Measurements from ENCODE around the gene SERGEF. TPM values are rescaled to one million over a fixed set of nuclear protein-coding genes. Genes with fewer than 3 reads are reported as not detected.

SERGEF gene
- total RNA-seq, 1 donor from 2014 or later: 24.0 TPM

DNA sequence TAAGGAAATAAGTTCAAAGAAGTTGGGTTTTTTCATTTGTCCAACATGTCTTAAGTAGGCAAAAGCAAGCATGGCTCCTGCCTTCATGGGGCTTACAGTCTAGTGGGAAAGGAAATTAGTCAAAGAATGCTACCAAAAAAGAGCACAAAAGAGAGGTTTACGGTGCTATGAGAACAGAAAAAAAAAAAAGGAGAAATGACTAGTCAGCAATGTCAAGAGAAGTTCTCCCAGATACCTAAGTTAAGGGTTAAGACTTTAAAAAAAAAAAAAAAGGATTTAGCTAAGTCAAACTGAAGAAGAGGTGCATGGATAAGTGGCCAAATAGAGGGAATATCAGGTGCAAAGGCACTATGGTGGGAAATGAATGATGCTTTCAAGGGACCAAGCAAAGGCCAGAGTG is 29.3 kb downstream of the SERGEF start:
- H3K4me3 Mint-ChIP-seq (ENCODE audit: unreplicated experiment): no peak overlapping the region
- no peaks in the 10 kb centered on the region for H3K27me3 Mint-ChIP-seq (ENCODE audit: unreplicated experiment)
- TF ChIP-seq, protein P1, sequence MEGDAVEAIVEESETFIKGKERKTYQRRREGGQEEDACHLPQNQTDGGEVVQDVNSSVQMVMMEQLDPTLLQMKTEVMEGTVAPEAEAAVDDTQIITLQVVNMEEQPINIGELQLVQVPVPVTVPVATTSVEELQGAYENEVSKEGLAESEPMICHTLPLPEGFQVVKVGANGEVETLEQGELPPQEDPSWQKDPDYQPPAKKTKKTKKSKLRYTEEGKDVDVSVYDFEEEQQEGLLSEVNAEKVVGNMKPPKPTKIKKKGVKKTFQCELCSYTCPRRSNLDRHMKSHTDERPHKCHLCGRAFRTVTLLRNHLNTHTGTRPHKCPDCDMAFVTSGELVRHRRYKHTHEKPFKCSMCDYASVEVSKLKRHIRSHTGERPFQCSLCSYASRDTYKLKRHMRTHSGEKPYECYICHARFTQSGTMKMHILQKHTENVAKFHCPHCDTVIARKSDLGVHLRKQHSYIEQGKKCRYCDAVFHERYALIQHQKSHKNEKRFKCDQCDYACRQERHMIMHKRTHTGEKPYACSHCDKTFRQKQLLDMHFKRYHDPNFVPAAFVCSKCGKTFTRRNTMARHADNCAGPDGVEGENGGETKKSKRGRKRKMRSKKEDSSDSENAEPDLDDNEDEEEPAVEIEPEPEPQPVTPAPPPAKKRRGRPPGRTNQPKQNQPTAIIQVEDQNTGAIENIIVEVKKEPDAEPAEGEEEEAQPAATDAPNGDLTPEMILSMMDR (IDR thresholded peaks at IDR 0.05): no peak
- peaks cover 3% of the 10 kb centered on the region for H3K4me1 Mint-ChIP-seq (ENCODE audit: unreplicated experiment)
- no peaks in the 10 kb centered on the region for H3K9me3 Mint-ChIP-seq (ENCODE audit: unreplicated experiment)
- H3K36me3 Mint-ChIP-seq (ENCODE audit: unreplicated experiment): peaks cover 14% of the 10 kb centered on the region
- DNase-seq (ENCODE audit: extremely low spot score, unreplicated experiment): no peak
- H3K27ac Mint-ChIP-seq (ENCODE audit: unreplicated experiment): no peak overlapping the region

DNA sequence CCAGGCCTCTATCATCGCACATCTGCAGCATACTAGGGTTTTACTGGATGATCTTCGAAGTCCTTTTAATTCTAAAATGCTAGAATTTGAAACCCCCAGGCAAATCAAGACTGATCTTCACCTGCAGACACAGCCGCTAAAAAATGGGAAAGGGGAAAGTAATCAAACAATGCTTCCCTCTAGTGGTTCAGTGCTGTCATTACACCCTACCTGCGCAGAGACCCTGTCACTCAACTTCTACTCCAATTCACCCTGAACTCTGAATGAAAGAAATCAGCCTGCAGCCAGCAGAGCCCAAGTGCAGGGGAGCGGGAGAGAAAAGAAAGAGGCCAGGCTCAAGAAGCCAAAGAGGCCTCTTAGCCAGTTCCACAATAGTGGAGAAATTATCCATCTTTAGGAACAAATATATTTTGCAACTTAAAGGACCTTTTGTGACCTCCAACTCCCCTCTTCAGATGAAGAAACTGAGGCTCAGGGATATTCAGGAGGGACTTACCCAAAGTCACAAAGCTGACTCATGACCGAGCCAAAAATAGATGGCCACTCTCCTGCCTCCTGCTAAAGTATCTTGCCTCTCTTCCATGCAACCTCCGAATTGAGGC is 33.0 kb downstream of the SERGEF start:
- no peak for DNase-seq (ENCODE audit: extremely low spot score, unreplicated experiment)
- H3K27me3 Mint-ChIP-seq (ENCODE audit: unreplicated experiment): no peaks in the 10 kb centered on the region

DNA sequence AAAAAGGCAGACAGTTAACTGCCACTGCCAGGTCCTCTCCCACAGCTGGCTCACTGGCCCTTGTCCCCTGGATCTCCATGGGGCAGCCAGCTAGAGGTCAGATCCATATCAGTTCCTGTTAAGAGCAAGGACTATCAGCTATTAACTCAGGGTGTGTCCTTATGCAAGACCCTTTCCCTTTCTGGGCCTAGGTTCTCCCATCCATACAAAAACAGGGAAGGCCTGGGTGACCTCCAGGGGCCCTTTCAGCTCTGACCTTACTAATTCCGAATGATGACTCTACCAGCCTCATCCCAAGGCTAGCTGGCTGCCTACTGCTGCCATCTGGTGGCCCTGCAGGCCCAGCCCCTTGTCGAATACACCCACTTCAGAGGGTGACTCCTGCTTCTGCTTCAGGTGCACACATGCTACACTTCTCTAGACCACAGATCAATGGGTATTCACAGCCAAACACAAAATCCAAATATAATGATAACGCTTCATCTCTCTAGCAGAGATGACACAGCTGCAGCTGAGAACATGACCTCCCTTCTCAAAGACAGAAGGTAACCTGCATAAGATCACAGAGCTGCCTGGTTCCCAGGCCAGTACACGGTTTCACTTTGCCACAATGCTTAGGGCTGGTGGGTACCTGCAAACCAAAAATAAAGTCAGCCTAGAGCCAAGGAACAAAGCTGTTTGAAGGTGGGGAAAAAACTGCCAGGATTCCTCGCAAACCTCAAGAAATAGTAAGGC is 34.1 kb downstream of the SERGEF start:
- TF ChIP-seq, protein P1 (IDR thresholded peaks at IDR 0.05): peak; percentile 80
- Mint-ChIP-seq H3K4me3 (ENCODE audit: unreplicated experiment) (no peak overlapping the region), H3K27ac (ENCODE audit: unreplicated experiment) (no peak overlapping the region), H3K36me3 (ENCODE audit: unreplicated experiment) (no peaks in the 10 kb centered on the region), H3K27me3 (ENCODE audit: unreplicated experiment) (no peaks in the 10 kb centered on the region), H3K4me1 (ENCODE audit: unreplicated experiment) (no peaks in the 10 kb centered on the region), H3K9me3 (ENCODE audit: unreplicated experiment) (no peaks in the 10 kb centered on the region)
- no peak for DNase-seq (ENCODE audit: extremely low spot score, unreplicated experiment)

More for the DNA sequence above, 33.0 kb downstream of the SERGEF start:
- H3K4me3 Mint-ChIP-seq (ENCODE audit: unreplicated experiment): no peak overlapping the region
- H3K36me3 Mint-ChIP-seq (ENCODE audit: unreplicated experiment): peaks cover 7% of the 10 kb centered on the region
- no peaks in the 10 kb centered on the region for H3K9me3 Mint-ChIP-seq (ENCODE audit: unreplicated experiment)
- no peaks in the 10 kb centered on the region for H3K4me1 Mint-ChIP-seq (ENCODE audit: unreplicated experiment)
- TF ChIP-seq, protein P1 (IDR thresholded peaks at IDR 0.05): peak; percentile 89
- no peak overlapping the region for H3K27ac Mint-ChIP-seq (ENCODE audit: unreplicated experiment)

DNA sequence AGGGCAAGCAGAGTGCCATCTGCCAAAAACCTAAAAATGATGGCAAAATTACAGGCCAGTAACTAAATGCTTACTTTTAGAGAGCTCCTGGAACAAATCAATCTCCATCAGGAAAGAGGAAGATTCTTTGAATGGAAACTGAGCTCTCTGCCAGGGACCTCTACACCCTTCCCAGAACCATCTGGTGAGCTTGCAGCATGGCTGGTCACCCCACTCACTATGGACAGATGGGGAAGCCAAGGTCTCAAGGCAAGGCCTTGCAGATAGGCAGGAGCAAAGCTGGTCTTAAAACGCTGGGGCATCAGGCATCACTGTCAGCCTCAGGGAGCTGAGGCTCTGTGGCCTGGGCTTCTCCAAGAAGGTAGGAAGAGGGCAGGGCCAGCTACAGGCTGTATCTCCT is 36.2 kb downstream of the SERGEF start:
- no peaks in the 10 kb centered on the region for H3K4me1 Mint-ChIP-seq (ENCODE audit: unreplicated experiment)
- H3K4me3 Mint-ChIP-seq (ENCODE audit: unreplicated experiment): no peak overlapping the region
- no peak overlapping the region for H3K27ac Mint-ChIP-seq (ENCODE audit: unreplicated experiment)
- H3K27me3 Mint-ChIP-seq (ENCODE audit: unreplicated experiment): no peaks in the 10 kb centered on the region
- peaks cover 6% of the 10 kb centered on the region for H3K36me3 Mint-ChIP-seq (ENCODE audit: unreplicated experiment)
- TF ChIP-seq, protein P1 (IDR thresholded peaks at IDR 0.05): no peak
- DNase-seq (ENCODE audit: extremely low spot score, unreplicated experiment): no peak
- peaks cover 2% of the 10 kb centered on the region for H3K9me3 Mint-ChIP-seq (ENCODE audit: unreplicated experiment)

DNA sequence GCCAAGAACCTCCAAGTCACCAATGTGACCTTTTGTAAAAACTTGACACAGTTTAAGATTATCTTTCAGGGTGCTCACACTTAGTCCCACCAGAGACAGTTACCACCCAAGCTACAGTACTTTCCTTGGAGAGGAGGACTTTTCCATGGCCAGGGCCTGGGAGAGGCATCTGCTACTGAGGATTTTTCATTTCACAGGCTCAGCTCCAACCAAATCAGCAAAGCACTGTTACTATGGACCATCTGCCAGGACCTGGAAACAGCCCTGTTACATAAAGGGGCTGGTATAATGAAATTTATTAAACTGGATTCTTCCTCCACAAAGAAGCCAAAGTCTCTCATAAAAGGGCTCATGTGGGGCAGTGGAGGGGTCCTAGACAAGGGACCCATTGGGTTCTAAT is 38.6 kb downstream of the SERGEF start:
- no peak for DNase-seq (ENCODE audit: extremely low spot score, unreplicated experiment)
- H3K27ac Mint-ChIP-seq (ENCODE audit: unreplicated experiment): no peak overlapping the region
- H3K36me3 Mint-ChIP-seq (ENCODE audit: unreplicated experiment): peaks cover 14% of the 10 kb centered on the region
- TF ChIP-seq, protein P1 (IDR thresholded peaks at IDR 0.05): no peak
- no peaks in the 10 kb centered on the region for H3K27me3 Mint-ChIP-seq (ENCODE audit: unreplicated experiment)
- no peak overlapping the region for H3K4me3 Mint-ChIP-seq (ENCODE audit: unreplicated experiment)
- peaks cover 4% of the 10 kb centered on the region for H3K9me3 Mint-ChIP-seq (ENCODE audit: unreplicated experiment)
- no peaks in the 10 kb centered on the region for H3K4me1 Mint-ChIP-seq (ENCODE audit: unreplicated experiment)

Data from osteocyte (in vitro differentiated cells).